A549 (cell line): ENCODE data around the gene TRIM26. TPM values are rescaled to one million over a fixed set of nuclear protein-coding genes. Genes with fewer than 3 reads are reported as not detected.

Experiments
- ATAC-seq, 2 experiments: fragments of 200-7000 bp in 1 of 2; fragments of >200 bp in 1 of 2; cut with Nextera tagmentation in 1 of 2; cut with Tn5 transposase in 1 of 2; 3 replicates each; pipeline versions ENCODE4 v1.8.0 to v1.9.1; 2018 to 2020; ENCODE audit warnings: mild to moderate bottlenecking in 1 of 2, moderate library complexity in 1 of 2
- CTCF ChIA-PET: fragments of 300-600 bp; sonication (Branson Sonifier 250); formaldehyde crosslinking; extraction: SDS; loops from one replicate; lab custom pipeline; 2021; ENCODE audit warnings: antibody characterized with exemption, inconsistent platforms; lab: Yijun Ruan, JAX
- POLR2A ChIA-PET: fragments of 350-600 bp; formaldehyde crosslinking; extraction: SDS; loops from one replicate; lab custom pipeline; 2021; ENCODE audit warnings: antibody characterized with exemption, inconsistent platforms; lab: Yijun Ruan, JAX
- DNase-seq, 2 experiments: peaks; one replicate each; pipeline versions ENCODE4 v3.0.0 to v3.0.0-alpha.2; 2011 to 2016; ENCODE audit warnings: low read depth in 1 of 2, low spot score in 1 of 2
- FAIRE-seq: peaks from 2 replicates; lab custom pipeline; 2011; peaks lifted over from hg19 to GRCh38; lab: Jason Lieb, UNC
- H3K27ac ChIP-seq, 2 experiments: fragments of >200 bp; sonication (Bioruptor Twin); formaldehyde crosslinking; 3 replicates each; pipeline ENCODE4 v1.5.1; 2016 to 2017
- H3K4me1 ChIP-seq: fragments of >200 bp; sonication (Bioruptor Twin); formaldehyde crosslinking; 3 replicates; pipeline ENCODE4 v1.6.1; 2016
- H3K4me2 ChIP-seq: fragments of >200 bp; sonication (Bioruptor Twin); formaldehyde crosslinking; 3 replicates; pipeline ENCODE4 v1.6.1; 2016
- H3K4me3 ChIP-seq: fragments of >200 bp; sonication (Bioruptor Twin); formaldehyde crosslinking; 3 replicates; pipeline ENCODE4 v1.5.1; 2016
- H3K9me3 ChIP-seq: fragments of >200 bp; sonication (Bioruptor Twin); formaldehyde crosslinking; 3 replicates; pipeline ENCODE4 v1.6.1; 2016
- ATOH8 ChIP-seq: fragments of 250-450 bp; sonication (Bioruptor Pico); IDR thresholded peaks from 2 replicates; pipeline ENCODE4 v1.5.0; 2020; ENCODE audit warnings: low read depth, mild to moderate bottlenecking, moderate library complexity
- EHMT2 ChIP-seq: fragments of 200-600 bp; sonication (generic); IDR thresholded peaks from 2 replicates; pipeline ENCODE4 v1.6.1; 2016; ENCODE audit warnings: antibody characterized with exemption, low read depth, mild to moderate bottlenecking, moderate library complexity
- HES2 ChIP-seq: fragments of >200 bp; sonication (Bioruptor Twin); formaldehyde crosslinking; IDR thresholded peaks from 2 replicates; pipeline ENCODE4 v1.6.1; 2016
- HOXB5 ChIP-seq: fragments of 250-450 bp; sonication (Bioruptor Pico); IDR thresholded peaks from 2 replicates; pipeline ENCODE4 v1.5.0; 2020; ENCODE audit warnings: mild to moderate bottlenecking, moderate library complexity
- JUNB ChIP-seq: fragments of >200 bp; sonication (Bioruptor Twin); formaldehyde crosslinking; IDR thresholded peaks from 2 replicates; pipeline ENCODE4 v1.6.1; 2016
- KDM5A ChIP-seq: fragments of 200-600 bp; sonication (generic); IDR thresholded peaks from 2 replicates; pipeline ENCODE4 v1.6.1; 2016; ENCODE audit warnings: antibody characterized with exemption, mild to moderate bottlenecking
- MAX ChIP-seq: IDR thresholded peaks from 2 replicates; pipeline ENCODE4 v1.6.1; 2012
- RAD21 ChIP-seq, 2 experiments: fragments of >200 bp in 1 of 2; sonication (Bioruptor Twin) in 1 of 2; formaldehyde crosslinking in 1 of 2; IDR thresholded peaks in 1 of 2; conservative IDR thresholded peaks in 1 of 2; 2 replicates in 1 of 2; 3 replicates in 1 of 2; pipeline ENCODE4 v1.6.1; 2012 to 2018; ENCODE audit warnings: inconsistent platforms in 1 of 2
- RCOR1 ChIP-seq: fragments of 150-350 bp; IDR thresholded peaks from 2 replicates; pipeline ENCODE4 v1.6.1; 2014; ENCODE audit warnings: antibody characterized with exemption, low read length, low read depth
- REST ChIP-seq: fragments of 200-600 bp; sonication (generic); IDR thresholded peaks from 2 replicates; pipeline ENCODE4 v1.6.1; 2016; ENCODE audit warnings: antibody characterized with exemption, mild to moderate bottlenecking, moderate library complexity
- RNF2 ChIP-seq: fragments of 200-600 bp; sonication (generic); IDR thresholded peaks from 2 replicates; pipeline ENCODE4 v1.6.1; 2016; ENCODE audit warnings: low read depth, mild to moderate bottlenecking, antibody characterized with exemption, moderate library complexity, borderline replicate concordance
- SMC3 ChIP-seq: fragments of >200 bp; sonication (Bioruptor Twin); formaldehyde crosslinking; IDR thresholded peaks from 3 replicates; pipeline ENCODE4 v1.6.1; 2018; ENCODE audit warnings: inconsistent platforms
- TP53 ChIP-seq: fragments of 250-450 bp; sonication (Bioruptor Pico); IDR thresholded peaks from 2 replicates; pipeline ENCODE4 v1.5.0; 2021; ENCODE audit warnings: mild to moderate bottlenecking, moderate library complexity
- ZFP36 ChIP-seq: fragments of 450-650 bp; IDR thresholded peaks from 2 replicates; pipeline ENCODE4 v1.6.1; 2014; ENCODE audit warnings: borderline replicate concordance; ENCODE audit not compliant: partially characterized antibody
- ZNF302 ChIP-seq: fragments of 250-450 bp; sonication (Bioruptor Pico); IDR thresholded peaks from 2 replicates; pipeline ENCODE4 v1.9.0; 2021; ENCODE audit warnings: inconsistent platforms, mild to moderate bottlenecking, moderate library complexity
- ZSCAN20 ChIP-seq: fragments of 250-450 bp; sonication (Bioruptor Pico); IDR thresholded peaks from 2 replicates; pipeline ENCODE4 v1.8.0; 2022; ENCODE audit warnings: mild to moderate bottlenecking, moderate library complexity
- WGBS: methylation state at CpG from one replicate; pipeline ENCODE4 v1.1.6; 2017; ENCODE audit errors: missing lambda C conversion rate; 5-methylcytosine and 5-hydroxymethylcytosine counted together
- polyA plus RNA-seq, 4 experiments: library from polyadenylated mRNA; depleted of rRNA in 3 of 4; stranded (reverse); fragments of >200 nt; fragmentation: RNase III in 1 of 4; extraction: RNeasy Plus Mini Kit Qiagen cat#74134 plus additional on column Dnase treatment in 1 of 4; gene quantifications; 2 replicates in 3 of 4; 3 replicates in 1 of 4; pipeline ENCODE4 v1.2.3, GENCODE V29; 2011 to 2017

The TRIM26 gene
- polyA plus RNA-seq, 2 of the 4 experiments (the other 2 are of a cell fraction), result 30.4 TPM

- WGBS, result 83% methylated on average over 5 of the region's 5 CpGs
- FAIRE-seq (no peak), ATAC-seq (peak in 1 of 2 experiments; percentile 20; a peak in 1 of 6 replicates), DNase-seq (no peak)
- peaks cover 5% of the 10 kb centered on the region; the same call in 1 of the 3 replicates for H3K9me3 ChIP-seq
- H3K4me2 ChIP-seq, result no peak overlapping the region
- H3K4me1 ChIP-seq, result no peaks in the 10 kb centered on the region
- POLR2A ChIA-PET, result no interaction called here
- no peak overlapping the region for H3K4me3 ChIP-seq
- CTCF ChIA-PET, result interaction anchor here (0.6 to 1.3 kb wide), 3 partner anchors 54 to 83 kb away, joined by 3 to 4 read pairs (median 3); no protein-coding TSS in a partner anchor
- TF ChIP-seq ZFP36 (no peak), RNF2 (no peak), RAD21 (conservative IDR thresholded peaks at IDR 0.05 in 1 of 2, IDR thresholded peaks at IDR 0.05 in 1 of 2) (no peak)
- no peak overlapping the region for H3K27ac ChIP-seq
Measured at GRCh38 chr6:30184417-30185031, 28.7 kb downstream of the TRIM26 start.

GRCh38 chr6:30180145-30180544 is 33.1 kb downstream of the TRIM26 start:
- H3K27ac ChIP-seq, result no peak overlapping the region
- no peak for ATAC-seq
- TF ChIP-seq TP53, result no peak
- no peak for TF ChIP-seq JUNB
- TF ChIP-seq ZSCAN20 (CRISPR knock-in tag), result no peak
- TF ChIP-seq ZNF302, result no peak
- TF ChIP-seq EHMT2, result no peak
- TF ChIP-seq REST, result no peak
- DNase-seq, result no peak
- CTCF ChIA-PET, result no interaction called here
- 32% methylated on average over 1 of the region's 1 CpG for WGBS
- FAIRE-seq, result no peak
- H3K4me3 ChIP-seq, result no peak overlapping the region
- H3K9me3 ChIP-seq, result peaks cover 9% of the 10 kb centered on the region; the same call in 2 of the 3 replicates
- no peaks in the 10 kb centered on the region for H3K4me1 ChIP-seq
- POLR2A ChIA-PET, result no interaction called here
- no peak overlapping the region for H3K4me2 ChIP-seq

- no peak overlapping the region for H3K4me3 ChIP-seq
- CTCF ChIA-PET, result interaction anchor here (1.0 to 1.2 kb wide), 2 partner anchors 8 to 48 kb away, joined by 3 read pairs; no protein-coding TSS in a partner anchor
- POLR2A ChIA-PET, result no interaction called here
- DNase-seq (no peak), ATAC-seq (no peak), FAIRE-seq (no peak)
- H3K9me3 ChIP-seq, result peaks cover 9% of the 10 kb centered on the region; the same call in 2 of the 3 replicates
- no peak overlapping the region for H3K27ac ChIP-seq
- H3K4me2 ChIP-seq, result no peak overlapping the region
- TF ChIP-seq ZNF302 (no peak), ATOH8 (CRISPR knock-in tag) (no peak), RCOR1 (no peak), HES2 (no peak), MAX (no peak), SMC3 (no peak), HOXB5 (no peak), KDM5A (no peak), EHMT2 (no peak)
- 3% methylated on average over 1 of the region's 1 CpG for WGBS
- H3K4me1 ChIP-seq, result no peaks in the 10 kb centered on the region
Measured at GRCh38 chr6:30178837-30179236, 34.4 kb downstream of the TRIM26 start.
